Ascending aorta (tissue), 2 donors: ENCODE results near the gene C3orf22. TPM values are rescaled to one million over a fixed set of nuclear protein-coding genes. Genes with fewer than 3 reads are reported as not detected.

Experiments used
- DNase-seq, 2 donors: peaks; one replicate each; pipeline ENCODE4 v3.0.0-alpha.2; 2019; ENCODE audit warnings: low spot score in 2 of 2
- H3K27ac ChIP-seq, 2 donors: fragments of 200-600 bp; sonication (generic); one replicate each; pipeline ENCODE4 v1.5.1; 2016 to 2017; ENCODE audit warnings: mild to moderate bottlenecking in 1 of 2
- H3K27me3 ChIP-seq: fragments of 200-600 bp; sonication (generic); one replicate; pipeline ENCODE4 v1.5.1; 2017
- H3K36me3 ChIP-seq, 2 donors: fragments of 200-600 bp; sonication (generic); one replicate each; pipeline ENCODE4 v1.5.1; 2016
- H3K4me1 ChIP-seq, 2 donors: fragments of 200-600 bp; sonication (generic); one replicate each; pipeline ENCODE4 v1.5.1; 2016 to 2017; ENCODE audit warnings: mild to moderate bottlenecking in 1 of 2
- H3K4me3 ChIP-seq, 2 donors: fragments of 200-600 bp; sonication (generic); one replicate each; pipeline ENCODE4 v1.5.1; 2016 to 2017; ENCODE audit warnings: mild to moderate bottlenecking in 1 of 2
- H3K9me3 ChIP-seq, 2 donors: fragments of 200-600 bp; sonication (generic); one replicate each; pipeline ENCODE4 v1.5.1; 2016
- intact Hi-C: fragments of 100-400 bp; cut with DNase I; formaldehyde crosslinking; loops from one replicate; pipeline ENCODE4 v1.15.1; 2023
- total RNA-seq: library from RNA; depleted of rRNA; stranded (reverse); fragments of >200 nt; gene quantifications from one replicate; pipeline ENCODE4 v1.1.0, GENCODE V29; 2016
- TF ChIP-seq, protein P1 (sequence below), 3 experiments: fragments of 200-600 bp in 2 of 3; fragments of 450-650 bp in 1 of 3; sonication (generic) in 2 of 3; IDR thresholded peaks; one replicate each; pipeline ENCODE4 v1.5.1; 2016 to 2019; ENCODE audit warnings: antibody characterized with exemption in 3 of 3, mild to moderate bottlenecking in 1 of 3, moderate library complexity in 1 of 3

Gene C3orf22
- total RNA-seq, 1 donor from 2014 or later, result not detected

DNA sequence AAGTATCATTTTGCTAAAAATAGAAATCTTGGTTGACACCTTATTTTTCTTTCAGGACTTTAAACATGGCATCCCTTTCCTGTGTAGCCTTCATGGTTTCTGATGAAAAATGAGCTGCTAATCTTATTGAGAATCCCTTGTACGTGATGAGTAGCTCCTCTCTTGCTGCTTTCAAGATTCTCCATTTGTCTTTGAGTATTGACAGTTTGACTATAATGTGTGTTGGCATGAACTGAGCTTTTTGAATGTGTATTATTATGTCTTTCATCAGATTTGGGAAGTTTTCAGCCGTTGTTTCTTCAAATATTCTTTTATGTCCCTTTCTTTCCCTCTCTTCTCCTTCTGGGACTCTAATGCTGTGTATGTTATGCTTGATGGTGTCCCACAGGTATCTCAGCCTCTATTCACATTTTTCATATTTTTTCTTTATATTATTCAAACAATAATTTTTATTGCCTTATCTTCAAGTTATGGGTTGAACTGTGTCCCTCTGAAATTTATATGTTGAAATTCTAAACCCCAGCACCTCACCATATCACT, 4.1 kb upstream of the C3orf22 start:
- intact Hi-C loops, result no loop called here
- Histone ChIP-seq H3K4me1 (no peaks in the 10 kb centered on the region), H3K27ac (no peak overlapping the region), H3K9me3 (peaks cover 0 to 7% of the 10 kb centered on the region in 2 donors), H3K4me3 (no peak overlapping the region), H3K27me3 (no peaks in the 10 kb centered on the region), H3K36me3 (no peaks in the 10 kb centered on the region)
- TF ChIP-seq, protein P1, sequence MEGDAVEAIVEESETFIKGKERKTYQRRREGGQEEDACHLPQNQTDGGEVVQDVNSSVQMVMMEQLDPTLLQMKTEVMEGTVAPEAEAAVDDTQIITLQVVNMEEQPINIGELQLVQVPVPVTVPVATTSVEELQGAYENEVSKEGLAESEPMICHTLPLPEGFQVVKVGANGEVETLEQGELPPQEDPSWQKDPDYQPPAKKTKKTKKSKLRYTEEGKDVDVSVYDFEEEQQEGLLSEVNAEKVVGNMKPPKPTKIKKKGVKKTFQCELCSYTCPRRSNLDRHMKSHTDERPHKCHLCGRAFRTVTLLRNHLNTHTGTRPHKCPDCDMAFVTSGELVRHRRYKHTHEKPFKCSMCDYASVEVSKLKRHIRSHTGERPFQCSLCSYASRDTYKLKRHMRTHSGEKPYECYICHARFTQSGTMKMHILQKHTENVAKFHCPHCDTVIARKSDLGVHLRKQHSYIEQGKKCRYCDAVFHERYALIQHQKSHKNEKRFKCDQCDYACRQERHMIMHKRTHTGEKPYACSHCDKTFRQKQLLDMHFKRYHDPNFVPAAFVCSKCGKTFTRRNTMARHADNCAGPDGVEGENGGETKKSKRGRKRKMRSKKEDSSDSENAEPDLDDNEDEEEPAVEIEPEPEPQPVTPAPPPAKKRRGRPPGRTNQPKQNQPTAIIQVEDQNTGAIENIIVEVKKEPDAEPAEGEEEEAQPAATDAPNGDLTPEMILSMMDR (IDR thresholded peaks at IDR 0.05), result no peak
- no peak for DNase-seq

DNA sequence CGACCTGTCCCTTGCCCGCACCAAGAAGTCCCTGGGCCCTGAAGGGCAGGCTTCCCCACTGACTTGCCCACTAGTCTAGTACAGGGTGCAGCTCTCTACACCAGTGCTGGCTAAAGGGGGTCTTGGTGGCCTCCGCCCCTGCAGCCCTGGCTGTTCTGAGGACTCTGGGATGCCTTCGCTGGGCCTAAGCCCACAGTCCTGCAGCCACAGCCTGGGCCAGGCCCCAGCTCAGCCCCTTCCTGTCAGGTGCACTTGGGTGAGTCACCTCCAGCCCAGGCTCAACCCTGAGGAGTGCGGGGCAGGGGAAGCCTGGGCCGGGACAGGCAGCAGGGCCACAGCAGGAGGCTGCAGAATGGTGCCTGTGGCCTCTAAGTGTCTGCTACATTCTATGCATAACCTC, 971 bp downstream of the C3orf22 start:
- Histone ChIP-seq H3K9me3 (peaks cover 0 to 2% of the 10 kb centered on the region in 2 donors), H3K27ac (no peak overlapping the region), H3K27me3 (no peaks in the 10 kb centered on the region), H3K36me3 (no peaks in the 10 kb centered on the region), H3K4me1 (no peaks in the 10 kb centered on the region), H3K4me3 (no peak overlapping the region)
- intact Hi-C loops, result no loop called here
- TF ChIP-seq, protein P1 (IDR thresholded peaks at IDR 0.05), result no peak
- DNase-seq, result no peak

DNA sequence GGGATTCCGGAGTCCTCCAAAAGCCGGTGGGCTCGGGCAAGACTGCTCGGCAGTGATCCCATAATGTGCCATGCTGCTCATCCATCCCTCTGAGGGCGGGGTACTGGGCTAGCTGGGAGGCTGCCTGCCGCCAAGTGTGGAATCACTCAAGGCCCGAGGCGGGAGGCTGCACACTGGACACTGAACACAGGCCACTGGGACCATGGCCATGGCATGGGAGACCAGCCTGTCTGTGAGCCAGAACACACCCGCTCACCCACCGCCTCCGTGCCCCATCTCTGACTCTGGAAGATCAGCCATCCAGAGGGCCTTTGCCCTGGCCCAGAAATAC, 1.4 kb downstream of the C3orf22 start:
- DNase-seq, result peak in 1 of 2 donors; percentile 44
- Histone ChIP-seq H3K9me3 (no peaks in the 10 kb centered on the region), H3K4me1 (no peaks in the 10 kb centered on the region), H3K27ac (no peak overlapping the region), H3K36me3 (no peaks in the 10 kb centered on the region), H3K27me3 (no peaks in the 10 kb centered on the region), H3K4me3 (no peak overlapping the region)
- intact Hi-C loops, result no loop called here
- TF ChIP-seq, protein P1 (IDR thresholded peaks at IDR 0.05), result no peak

DNA sequence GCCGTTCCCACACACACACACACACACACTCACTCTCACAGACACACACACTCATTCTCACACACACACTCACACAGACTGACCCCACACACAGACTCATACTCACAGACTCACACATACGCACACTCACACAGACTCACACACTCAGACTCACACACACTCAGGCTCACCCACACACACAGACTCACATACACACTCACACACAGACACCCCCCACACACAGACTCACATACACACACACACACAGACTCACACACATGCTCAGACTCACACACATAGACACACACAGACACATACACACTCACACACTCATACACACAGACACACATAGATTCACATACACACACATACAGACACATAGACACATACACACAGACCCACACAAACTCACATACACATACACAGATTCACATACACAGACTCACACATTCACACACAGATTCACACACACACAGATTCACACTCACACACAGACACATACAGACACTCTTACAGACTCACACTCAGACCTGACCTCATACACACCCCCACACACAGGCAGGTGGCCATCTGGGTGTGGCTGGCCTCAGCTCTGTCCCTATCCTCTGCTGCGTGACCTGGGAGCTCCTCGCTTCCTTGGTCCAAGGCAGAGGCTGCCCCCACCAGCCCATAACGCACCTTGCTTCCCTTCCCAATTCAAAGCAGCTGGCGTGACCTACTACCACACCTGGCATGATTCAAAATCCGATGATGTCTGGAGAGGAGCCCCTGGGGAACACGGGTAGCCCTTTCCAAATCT, 1.9 kb downstream of the C3orf22 start:
- intact Hi-C loops, result no loop called here
- H3K36me3 ChIP-seq, result no peaks in the 10 kb centered on the region
- H3K4me1 ChIP-seq, result no peaks in the 10 kb centered on the region
- no peak overlapping the region for H3K4me3 ChIP-seq
- TF ChIP-seq, protein P1 (IDR thresholded peaks at IDR 0.05), result no peak
- H3K27me3 ChIP-seq, result no peaks in the 10 kb centered on the region
- peak in 1 of 2 donors; percentile 18 for DNase-seq
- H3K9me3 ChIP-seq, result no peaks in the 10 kb centered on the region
- H3K27ac ChIP-seq, result no peak overlapping the region

DNA sequence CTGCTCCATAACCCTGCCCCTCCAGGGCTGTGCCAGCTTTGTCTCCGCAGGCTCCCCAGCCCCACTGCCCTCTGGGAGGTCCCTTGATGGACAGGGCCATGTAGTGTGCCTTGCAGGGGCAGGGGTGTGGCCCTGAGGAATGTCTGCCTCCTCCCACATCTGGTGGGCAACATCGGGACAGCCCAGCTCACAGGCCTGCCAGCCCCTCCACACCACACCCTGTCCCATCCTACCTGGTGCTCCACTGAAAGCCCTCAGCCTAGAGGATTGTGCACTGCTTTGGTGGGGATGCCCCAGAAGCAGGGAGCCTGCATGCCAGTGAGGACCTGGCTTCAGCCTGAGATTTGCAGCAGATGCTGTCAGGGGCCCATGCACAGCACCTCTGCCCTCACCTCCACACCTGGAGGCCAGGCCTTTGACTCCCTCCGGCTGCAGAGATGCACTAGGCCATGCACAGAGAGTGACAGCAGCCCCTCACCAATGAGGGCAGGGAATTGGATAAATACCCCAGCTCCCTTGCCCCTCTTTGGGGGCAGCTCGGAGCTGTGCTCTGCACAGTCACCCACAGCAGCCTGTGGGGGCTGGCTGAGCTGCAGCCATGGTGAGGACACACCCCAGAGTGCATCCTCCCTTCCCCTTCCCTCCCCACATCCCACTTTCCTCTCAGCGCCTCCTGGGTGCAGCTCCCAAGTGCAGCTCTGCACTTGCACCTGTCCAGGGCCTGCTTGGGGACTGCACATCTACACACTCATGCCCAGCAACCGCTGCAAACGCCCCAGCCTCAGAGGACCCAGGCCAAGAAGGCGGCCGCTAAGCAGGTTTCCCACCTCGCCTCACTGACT, 2.7 kb downstream of the C3orf22 start:
- Histone ChIP-seq H3K4me3 (no peak overlapping the region), H3K27ac (no peak overlapping the region), H3K36me3 (no peaks in the 10 kb centered on the region), H3K9me3 (no peaks in the 10 kb centered on the region), H3K27me3 (no peaks in the 10 kb centered on the region), H3K4me1 (no peaks in the 10 kb centered on the region)
- intact Hi-C loops, result no loop called here
- TF ChIP-seq, protein P1 (IDR thresholded peaks at IDR 0.05), result no peak
- DNase-seq, result peak in 1 of 2 donors; percentile 27
